Measurements from ENCODE around the gene TVP23C. TPM values are rescaled to one million over a fixed set of nuclear protein-coding genes. Genes with fewer than 3 reads are reported as not detected.

The TVP23C gene
- total and polyA plus RNA-seq, 2 donors (not counting 3 experiments of a cell fraction or from before 2014, with no cell fraction given): 6.4 to 36.3 TPM

- ChIA-PET CTCF (interaction anchor here (1.2 kb wide), 1 partner anchor 38 kb away, joined by 4 read pairs; no protein-coding TSS in a partner anchor), POLR2A (no interaction called here)
Measured at GRCh38 chr17:15465045-15465701, 98.1 kb downstream of the TVP23C start.

More at GRCh38 chr17:15465045-15465701, 98.1 kb downstream of the TVP23C start:
- H4K20me1 ChIP-seq (replicated peaks; ENCODE audit: control insufficient read depth, extremely low read depth, insufficient read depth, low read length): no peaks in the 10 kb centered on the region
- H3K4me1 ChIP-seq (ENCODE audit: control insufficient read depth, extremely low read depth, insufficient read depth, low read length): peaks cover 13% of the 10 kb centered on the region
- no peaks in the 10 kb centered on the region for H3K9me3 ChIP-seq (replicated peaks; ENCODE audit: control insufficient read depth, insufficient read depth, low read length)
- H3K9me1 ChIP-seq (replicated peaks; ENCODE audit: control insufficient read depth, extremely low read depth, insufficient read depth, low read length): no peaks in the 10 kb centered on the region
- intact Hi-C loops (cut with micrococcal nuclease): no loop called here
- no peak for TF ChIP-seq MYC (IDR thresholded peaks at IDR 0.05; ENCODE audit: low read depth, low read length)
- TF ChIP-seq POLR2AphosphoS5 (IDR thresholded peaks at IDR 0.05; ENCODE audit: insufficient read depth, low read depth, low read length): no peak
- no peak for TF ChIP-seq POLR2A (IDR thresholded peaks at IDR 0.05; ENCODE audit: low read depth, low read length)
- no peak for TF ChIP-seq JUN (IDR thresholded peaks at IDR 0.05; ENCODE audit: borderline replicate concordance, insufficient read depth, insufficient read length, low read depth)
- TF ChIP-seq FOS (IDR thresholded peaks at IDR 0.05; ENCODE audit: borderline replicate concordance, insufficient read depth, low read length): no peak
- no peak for TF ChIP-seq MAX (IDR thresholded peaks at IDR 0.05; ENCODE audit: insufficient read depth, insufficient read length)
- no peak for TF ChIP-seq CTCF (IDR thresholded peaks at IDR 0.05; ENCODE audit: extremely low read depth in 1 of 2, insufficient read depth in 1 of 2, low read depth in 1 of 2, low read length in 2 of 2)
- TF ChIP-seq GATA2 (IDR thresholded peaks at IDR 0.05; ENCODE audit: insufficient read depth, insufficient read length, low read depth, low read length): no peak
- TF ChIP-seq EZH2 (IDR thresholded peaks at IDR 0.05; ENCODE audit: borderline replicate concordance, low read depth, low read length, severe bottlenecking): no peak
- dilution Hi-C loops (cut with MboI; ENCODE audit: extremely low pct_ligation_motif_present, low sequenced_read_pairs): no loop called here
- H3K79me2 ChIP-seq (ENCODE audit: control insufficient read depth, insufficient read depth, low read length): no peaks in the 10 kb centered on the region
- BruUV-seq (replicated peaks): no TSS peak
- H2AFZ ChIP-seq (ENCODE audit: low read depth, low read length): no peak overlapping the region
- H3K9ac ChIP-seq (replicated peaks; ENCODE audit: extremely low read depth, insufficient read depth, low read length): no peak overlapping the region
- no peaks in the 10 kb centered on the region for H3K36me3 ChIP-seq (ENCODE audit: control insufficient read depth in 2 of 2, extremely low read depth in 1 of 2, insufficient read depth in 2 of 2, low read length in 2 of 2)
- FAIRE-seq (no peak), DNase-seq (ENCODE audit: low read depth, low spot score) (no peak)
- no peak overlapping the region for H3K4me2 ChIP-seq (ENCODE audit: insufficient read depth, low read length)
- H3K4me3 ChIP-seq (replicated peaks in 1 of 3; ENCODE audit: insufficient read depth in 1 of 3, low read depth in 1 of 3, low read length in 3 of 3): no peak overlapping the region
- H3K27ac ChIP-seq (ENCODE audit: insufficient read depth, low read depth, low read length): no peak overlapping the region
- no peaks in the 10 kb centered on the region for H3K27me3 ChIP-seq (ENCODE audit: control insufficient read depth in 2 of 2, insufficient read depth in 2 of 2, low read length in 2 of 2)

Measured in endothelial cell of umbilical vein (primary cell).